Tibial nerve (tissue), 4 donors: ENCODE measurements around the gene KIF15.

ENCODE experiments used
- CTCF ChIP-seq, 5 experiments: fragments of 200-600 bp in 3 of 5; fragments of 450-650 bp in 2 of 5; sonication (generic) in 3 of 5; IDR thresholded peaks; one replicate each; pipeline ENCODE4 v1.5.1; 2016 to 2019; ENCODE audit warnings: antibody characterized with exemption in 5 of 5, mild to moderate bottlenecking in 3 of 5, moderate library complexity in 2 of 5
- EP300 ChIP-seq, 2 donors: sonication (generic); formaldehyde crosslinking; IDR thresholded peaks; one replicate each; pipeline ENCODE4 v1.6.1; 2017; ENCODE audit warnings: antibody characterized with exemption in 2 of 2, mild to moderate bottlenecking in 1 of 2

DNA sequence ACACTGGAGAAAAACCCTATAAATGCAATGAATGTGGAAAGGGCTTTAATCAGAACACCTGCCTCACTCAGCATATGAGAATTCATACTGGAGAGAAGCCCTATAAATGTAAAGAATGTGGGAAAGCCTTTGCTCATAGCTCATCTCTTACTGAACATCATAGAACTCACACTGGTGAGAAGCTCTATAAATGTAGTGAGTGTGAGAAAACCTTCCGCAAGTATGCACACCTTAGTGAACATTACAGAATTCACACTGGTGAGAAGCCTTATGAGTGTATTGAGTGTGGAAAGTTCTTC is 39.5 kb upstream of the KIF15 start:
- TF ChIP-seq EP300 (IDR thresholded peaks at IDR 0.05) (no peak), CTCF (IDR thresholded peaks at IDR 0.05) (no peak)
